ENCODE measurements around the gene PTPRN2.

Gene PTPRN2

GRCh38 chr7:158576050-158576762 lies 11.4 kb downstream of the PTPRN2 start:
- no peak for DNase-seq

DNA sequence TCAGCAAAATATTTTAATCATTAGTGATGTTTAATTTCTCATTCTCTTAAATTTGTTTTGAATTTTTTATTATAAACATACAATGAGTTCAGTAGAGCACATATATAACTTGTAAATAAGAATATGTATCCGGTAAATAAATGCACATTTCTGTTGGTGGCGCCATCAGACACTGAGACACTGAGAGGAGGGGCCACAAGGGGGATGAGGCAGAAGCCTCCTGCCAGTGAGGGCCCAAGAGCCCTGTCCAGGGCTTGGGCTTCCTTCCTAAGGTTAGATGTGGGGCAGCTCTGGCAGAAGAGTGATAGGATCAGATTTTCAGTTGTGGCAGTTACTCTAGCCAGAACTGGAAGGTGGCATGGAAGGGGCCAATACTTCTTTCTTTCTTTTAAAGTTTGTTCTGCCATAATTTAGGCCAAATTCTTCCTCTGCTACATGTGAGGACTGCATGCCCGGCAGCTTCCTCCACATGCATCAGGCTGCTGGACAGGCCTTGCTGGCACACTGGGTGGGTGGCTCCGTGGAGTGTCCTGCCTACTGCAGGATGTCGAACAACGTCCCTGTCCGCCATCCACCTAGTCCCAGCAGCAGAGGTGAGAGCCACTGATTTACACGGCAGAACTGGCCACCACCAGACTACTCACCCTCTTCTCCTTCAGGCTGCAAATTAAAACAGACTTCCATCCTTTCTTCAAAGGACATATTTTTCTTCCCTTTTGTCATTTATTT lies 13.2 kb downstream of the PTPRN2 start:
- no peak for DNase-seq

- DNase-seq, result no peak
Measured at GRCh38 chr7:158573310-158573709, 14.3 kb downstream of the PTPRN2 start.

GRCh38 chr7:158572000-158572828 lies 15.4 kb downstream of the PTPRN2 start:
- DNase-seq, result no peak

DNA sequence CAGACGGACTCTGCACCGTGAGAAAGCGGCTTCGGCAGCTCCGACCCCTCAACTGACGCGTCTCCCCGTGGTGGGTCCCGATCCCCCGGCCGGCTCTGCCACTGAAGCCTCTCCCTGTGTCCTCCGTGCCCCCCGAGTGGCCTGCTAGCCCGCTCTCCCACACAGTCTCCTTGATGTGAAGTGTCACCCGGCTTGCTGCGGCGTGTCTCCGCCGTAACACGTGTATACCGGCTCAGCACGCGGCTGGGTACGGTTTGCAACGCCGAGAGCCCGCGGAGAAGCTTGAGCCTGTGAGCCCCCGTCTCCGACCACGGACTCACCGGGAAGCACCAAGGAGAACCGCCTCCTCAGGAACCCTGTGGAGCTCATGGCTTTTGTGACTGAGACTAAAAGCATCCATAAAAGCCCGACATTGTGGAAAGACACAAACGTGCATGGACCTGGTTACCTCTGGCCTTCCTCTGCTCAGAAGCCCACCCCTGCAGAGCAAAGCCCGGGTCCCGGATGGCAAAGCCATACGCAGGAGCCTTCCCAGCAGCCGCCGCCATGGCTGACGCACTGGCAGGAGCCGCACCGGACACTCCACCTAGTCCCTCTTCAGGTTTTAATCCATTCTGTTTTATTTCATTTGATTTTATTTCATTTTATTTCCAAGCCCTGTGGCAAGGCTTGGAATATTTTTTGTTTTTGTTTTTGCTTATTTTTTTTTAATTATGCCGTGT lies 17.0 kb downstream of the PTPRN2 start:
- no peak for DNase-seq

GRCh38 chr7:158569858-158570323 lies 17.7 kb downstream of the PTPRN2 start:
- DNase-seq, result no peak

DNA sequence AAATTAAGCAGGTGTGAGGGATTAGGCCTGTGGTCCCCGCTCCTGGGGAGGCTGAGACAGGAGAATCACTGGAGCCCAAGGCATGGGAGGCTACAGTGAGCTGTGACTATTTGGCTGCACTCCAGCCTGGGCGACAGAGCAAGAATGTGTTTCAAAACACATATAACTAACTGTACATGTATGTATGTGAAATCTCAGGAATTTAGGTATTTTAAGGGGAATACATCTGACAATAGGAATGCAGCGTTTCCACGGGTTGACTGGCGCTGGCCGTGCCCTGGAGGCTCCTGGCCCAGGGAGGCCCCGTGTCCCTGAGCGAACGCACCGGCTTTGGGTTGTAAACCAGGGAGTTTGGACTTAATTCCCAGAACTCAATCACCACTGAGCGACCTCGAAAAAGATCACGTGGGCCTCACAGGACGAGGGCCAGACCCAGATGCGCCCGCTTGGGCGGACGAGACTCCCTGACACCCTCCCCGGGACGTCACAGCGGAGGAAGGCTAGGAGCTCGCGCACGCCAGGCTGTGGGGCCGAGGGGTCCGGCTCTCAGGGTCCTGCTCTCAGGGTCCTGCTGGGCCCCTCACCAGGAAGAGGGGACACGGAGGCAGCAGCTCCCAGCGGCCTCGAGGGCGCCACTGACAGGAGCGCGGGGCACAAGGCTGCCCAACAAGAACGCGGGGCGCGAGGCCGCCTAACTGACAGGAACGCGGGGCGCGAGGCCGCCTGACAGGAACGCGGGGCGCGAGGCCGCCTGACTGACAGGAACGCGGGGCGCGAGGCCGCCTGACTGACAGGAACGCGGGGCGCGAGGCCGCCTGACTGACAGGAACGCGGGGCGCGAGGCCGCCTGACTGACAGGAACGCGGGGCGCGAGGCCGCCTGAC lies 18.4 kb downstream of the PTPRN2 start:
- DNase-seq, result no peak

GRCh38 chr7:158567153-158567603 lies 20.4 kb downstream of the PTPRN2 start:
- no peak for DNase-seq

- DNase-seq, result no peak
Measured at GRCh38 chr7:158564663-158565035, 23.0 kb downstream of the PTPRN2 start.

DNA sequence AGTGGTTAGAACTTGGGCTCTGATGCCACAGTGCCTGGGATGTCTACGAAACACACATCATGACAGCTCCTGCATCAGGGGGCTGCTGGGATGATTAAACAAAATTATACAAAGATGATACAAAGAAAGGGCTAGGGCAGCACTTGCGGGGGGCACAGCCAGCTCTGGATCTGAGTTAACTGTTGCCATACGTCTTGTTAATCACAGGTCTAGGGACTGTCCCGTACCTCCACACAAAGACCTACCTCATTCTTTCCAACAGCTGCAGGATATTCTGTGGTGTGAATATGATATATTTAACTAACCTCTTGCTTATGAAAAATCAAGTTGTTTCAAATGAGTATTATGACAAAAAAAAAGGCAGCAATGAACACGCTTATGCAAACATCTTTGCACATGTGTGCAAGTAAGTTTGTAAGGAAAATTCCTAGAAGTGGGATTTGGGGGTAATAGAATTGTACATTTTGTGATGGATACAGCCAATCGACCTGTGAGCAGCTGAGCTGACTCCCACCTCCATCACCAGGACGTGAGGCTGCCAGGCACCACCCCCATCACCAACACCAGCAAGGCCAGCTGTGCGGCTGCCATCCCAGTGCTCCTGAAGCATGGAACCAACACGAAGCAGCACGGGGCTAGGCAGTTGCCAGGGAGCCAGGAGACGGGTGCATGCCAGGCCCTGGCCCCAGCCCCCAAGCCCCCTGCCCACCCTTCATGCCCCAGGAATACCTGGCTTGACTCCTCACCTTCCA lies 23.5 kb downstream of the PTPRN2 start:
- no peak for DNase-seq

GRCh38 chr7:158563051-158563450 lies 24.6 kb downstream of the PTPRN2 start:
- no peak for DNase-seq

GRCh38 chr7:158562517-158562916 lies 25.1 kb downstream of the PTPRN2 start:
- no peak for DNase-seq

DNA sequence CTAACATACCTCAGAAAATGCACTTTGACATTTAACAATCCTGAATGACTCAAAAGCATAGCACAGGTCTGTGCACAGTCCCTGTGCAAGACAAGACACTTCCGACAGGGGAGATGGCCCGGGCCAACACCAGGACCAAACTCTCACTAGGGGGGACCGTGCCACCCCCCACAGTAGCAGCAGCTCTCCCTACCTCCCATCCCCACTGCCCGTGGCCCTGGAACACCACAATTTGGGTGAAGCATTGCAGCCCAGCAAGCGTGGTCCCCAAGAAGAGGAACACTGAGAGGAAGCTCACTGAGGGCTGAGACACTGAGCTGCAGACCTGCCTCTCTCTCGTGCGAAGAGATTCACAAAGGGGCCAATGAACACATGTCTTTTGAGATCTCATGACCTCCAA lies 26.0 kb downstream of the PTPRN2 start:
- no peak for DNase-seq

DNA sequence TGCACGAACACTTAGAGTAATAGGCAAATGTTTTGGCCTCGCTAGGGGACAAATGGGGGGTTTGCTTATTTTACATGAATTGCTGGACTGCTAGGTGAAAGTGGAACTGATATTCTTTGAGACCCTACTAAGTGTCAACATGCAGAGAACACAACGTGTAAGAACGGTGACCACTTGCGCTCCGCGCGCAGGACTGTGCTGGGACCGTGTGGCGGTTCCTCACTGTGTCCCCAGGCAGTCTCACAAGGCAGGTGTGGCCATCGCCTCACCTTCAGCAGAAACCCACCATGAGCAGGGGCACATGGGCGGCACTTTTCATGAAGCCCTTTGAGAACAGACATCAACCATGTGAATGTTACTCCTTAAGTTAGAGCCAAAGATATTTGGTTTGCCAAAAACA lies 27.2 kb downstream of the PTPRN2 start:
- no peak for DNase-seq

GRCh38 chr7:158559356-158559755 lies 28.3 kb downstream of the PTPRN2 start:
- no peak for DNase-seq

GRCh38 chr7:158558816-158559215 lies 28.8 kb downstream of the PTPRN2 start:
- no peak for DNase-seq

GRCh38 chr7:158557441-158557755 lies 30.2 kb downstream of the PTPRN2 start:
- DNase-seq, result no peak

DNA sequence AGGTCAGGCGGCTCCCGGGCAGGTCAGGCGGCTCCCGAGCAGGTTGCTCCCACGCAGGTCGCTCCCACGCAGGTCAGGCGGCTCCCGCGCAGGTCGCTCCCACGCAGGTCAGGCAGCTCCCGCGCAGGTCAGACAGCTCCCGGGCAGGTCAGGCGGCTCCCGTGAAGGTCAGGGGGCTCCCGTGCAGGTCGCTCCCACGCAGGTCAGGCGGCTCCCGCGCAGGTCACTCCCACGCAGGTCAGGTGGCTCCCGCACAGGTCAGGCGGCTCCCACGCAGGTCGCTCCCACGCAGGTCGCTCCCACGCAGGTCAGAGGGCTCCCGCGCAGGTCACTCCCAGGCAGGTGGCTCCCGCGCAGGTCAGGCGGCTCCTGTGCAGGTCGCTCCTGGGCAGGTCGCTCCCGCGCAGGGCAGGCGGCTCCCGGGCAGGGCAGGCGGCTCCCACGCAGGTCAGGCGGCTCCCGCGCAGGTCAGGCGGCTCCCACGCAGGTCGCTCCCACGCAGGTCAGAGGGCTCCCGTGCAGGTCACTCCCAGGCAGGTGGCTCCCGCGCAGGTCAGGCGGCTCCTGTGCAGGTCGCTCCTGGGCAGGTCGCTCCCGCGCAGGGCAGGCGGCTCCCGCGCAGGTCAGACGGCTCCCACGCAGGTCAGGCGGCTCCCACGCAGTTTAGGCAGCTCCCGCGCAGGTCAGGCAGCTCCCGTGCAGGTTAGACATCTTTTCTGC lies 30.7 kb downstream of the PTPRN2 start:
- DNase-seq, result no peak

DNA sequence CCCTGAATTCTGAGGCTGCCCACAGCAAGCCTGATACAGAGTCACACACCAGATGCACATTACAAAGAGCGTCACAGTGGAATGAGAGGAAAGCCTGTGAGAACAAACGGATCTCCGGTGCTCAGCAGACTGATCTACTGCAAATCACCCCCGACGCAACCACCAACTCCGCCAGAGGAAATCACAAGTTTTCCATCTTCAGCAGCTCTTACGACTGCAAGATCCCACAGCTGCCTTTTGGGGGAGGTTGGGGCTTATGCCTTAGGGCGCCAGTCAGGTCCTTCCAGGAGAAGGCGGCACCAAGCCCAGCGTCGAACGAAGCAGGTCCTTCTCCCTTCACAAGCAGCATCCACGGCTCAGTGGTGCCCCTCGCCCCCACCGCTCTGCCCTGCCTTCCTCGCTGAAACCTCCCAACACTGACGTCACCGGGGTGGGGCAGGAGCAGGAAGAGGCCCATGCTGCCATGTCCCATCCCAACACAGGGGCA lies 32.5 kb downstream of the PTPRN2 start:
- no peak for DNase-seq

- no peak for DNase-seq
Measured at GRCh38 chr7:158550886-158551452, 36.7 kb downstream of the PTPRN2 start.
